SW 1271 (cell line): ENCODE measurements around the gene ANXA10.
"Not testable (repeated sequence)": the region's sequence is repeated elsewhere in the genome, so short reads cannot be mapped to it uniquely, and the experiment has no call there.

Source experiments
- DNase-seq, 2 experiments: peaks; one replicate each; lab custom pipeline; 2025; lab: John Stamatoyannopoulos, UW

ANXA10 gene

GRCh38 chr4:168118116-168118655 lies 25.8 kb downstream of the ANXA10 start:
- DNase-seq, result no peak

GRCh38 chr4:168119100-168119499 lies 26.8 kb downstream of the ANXA10 start:
- DNase-seq, result no peak

GRCh38 chr4:168119890-168120289 lies 27.6 kb downstream of the ANXA10 start:
- DNase-seq, result no peak

DNA sequence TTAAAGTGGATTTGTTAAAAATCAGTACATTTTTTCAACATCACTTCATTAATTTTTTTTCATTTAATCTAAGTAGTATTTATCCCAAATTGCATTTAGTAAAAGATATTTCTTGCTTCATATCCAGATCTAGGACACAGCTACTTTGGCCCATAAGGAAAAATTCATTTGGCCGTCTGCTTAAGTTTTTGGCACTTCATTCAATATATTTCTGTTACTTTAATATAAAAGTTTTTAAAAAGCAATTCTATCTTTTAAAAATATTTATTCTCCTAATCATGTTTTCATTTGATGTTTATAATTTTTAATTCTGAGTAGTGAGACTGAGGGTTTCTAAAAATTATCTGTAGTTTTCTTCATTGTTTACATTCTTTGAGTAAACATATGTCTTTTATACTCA lies 28.5 kb downstream of the ANXA10 start:
- DNase-seq, result no peak

DNA sequence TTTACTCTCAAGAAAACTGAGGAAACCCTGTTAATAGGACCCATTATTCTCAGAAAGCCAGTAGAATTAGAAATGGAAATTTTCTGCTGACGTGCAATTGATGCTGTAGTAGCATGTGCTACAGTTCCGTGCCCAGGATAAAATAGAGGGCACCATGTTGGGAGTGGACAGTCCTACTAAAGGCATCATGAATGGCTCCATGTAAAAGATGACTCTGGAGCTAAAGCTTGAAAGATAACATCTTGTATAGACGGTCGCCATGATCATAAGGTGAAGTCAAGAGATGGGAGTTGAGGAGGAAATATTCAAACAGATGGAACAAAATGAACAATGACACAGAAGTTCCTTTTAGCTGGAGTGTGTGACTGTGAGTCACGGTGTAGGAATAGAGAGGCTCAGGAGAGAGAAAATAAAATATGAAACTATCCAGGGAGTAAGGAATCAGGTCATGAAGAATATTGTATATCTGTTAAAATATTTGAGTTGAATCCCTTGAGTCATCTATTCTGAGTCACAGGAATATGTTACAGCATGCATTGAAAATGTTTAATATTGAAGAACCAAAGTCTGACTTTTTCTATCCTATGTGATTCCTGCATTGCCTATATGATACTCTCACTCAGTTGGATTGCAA lies 31.8 kb downstream of the ANXA10 start:
- no peak for DNase-seq

- DNase-seq, result no peak
Measured at GRCh38 chr4:168126952-168127351, 34.6 kb downstream of the ANXA10 start.

DNA sequence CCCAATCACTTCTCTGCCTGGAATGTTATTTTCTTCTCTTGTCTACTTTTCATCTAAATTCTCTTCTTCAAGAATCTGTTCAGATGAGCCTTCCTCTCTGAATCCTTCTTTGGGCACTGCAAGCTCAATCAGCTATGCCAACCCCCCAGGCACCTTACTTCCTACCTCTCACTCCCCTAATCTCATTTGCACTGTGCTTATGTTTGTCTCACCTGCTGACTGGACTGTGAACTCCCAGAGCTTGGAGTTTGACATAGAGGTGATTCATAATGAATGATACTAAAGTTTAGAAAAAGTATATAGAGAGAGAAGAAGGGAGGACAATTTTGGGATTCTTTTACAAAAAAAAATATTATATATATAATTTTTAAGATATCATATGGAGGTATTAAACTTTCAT lies 36.3 kb downstream of the ANXA10 start:
- no peak for DNase-seq

GRCh38 chr4:168129046-168129772 lies 36.9 kb downstream of the ANXA10 start:
- no peak for DNase-seq

- DNase-seq, result no peak
Measured at GRCh38 chr4:168129802-168130201, 37.5 kb downstream of the ANXA10 start.

DNA sequence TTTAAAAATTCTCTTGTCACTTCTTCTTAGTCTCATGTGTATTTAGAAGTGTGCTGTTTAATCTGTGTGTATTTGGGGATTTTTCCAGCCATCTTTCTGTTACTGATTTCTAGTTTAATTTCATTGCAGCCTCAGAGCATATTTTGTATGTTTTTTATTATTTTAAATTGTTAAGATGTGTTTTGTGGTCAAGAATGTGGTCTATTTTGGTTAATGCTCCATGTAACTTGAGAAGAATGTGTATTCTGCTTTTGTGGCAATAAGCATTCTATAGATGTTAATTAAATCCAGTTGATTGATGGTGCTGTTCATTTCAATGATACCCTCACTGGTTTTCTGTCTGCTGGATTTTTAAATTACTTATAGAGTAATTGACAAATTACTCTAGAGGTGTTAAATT lies 38.9 kb downstream of the ANXA10 start:
- no peak for DNase-seq

- DNase-seq, result no peak
Measured at GRCh38 chr4:168134651-168135050, 42.3 kb downstream of the ANXA10 start.

- DNase-seq, result not testable (repeated sequence)
Measured at GRCh38 chr4:168135860-168136259, 43.5 kb downstream of the ANXA10 start.

DNA sequence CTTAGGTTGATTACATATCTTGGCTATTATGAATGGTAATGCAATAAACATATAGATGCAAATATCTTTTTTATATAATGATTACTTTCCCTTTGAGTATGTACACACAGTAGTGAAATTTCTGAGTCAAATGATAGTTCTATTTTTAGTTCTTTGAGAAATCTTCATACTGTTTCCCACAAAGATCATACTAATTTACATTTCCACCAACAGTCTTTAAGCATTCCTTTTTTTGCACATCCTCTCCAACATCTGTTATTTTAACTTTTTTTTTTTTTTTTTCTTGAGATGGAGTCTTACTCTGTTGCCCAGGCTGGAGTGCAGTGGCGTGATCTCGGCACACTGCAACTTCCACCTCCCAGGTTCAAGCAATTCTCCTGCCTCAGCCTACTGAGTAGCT lies 45.4 kb downstream of the ANXA10 start:
- not testable (repeated sequence) for DNase-seq

- DNase-seq, result no peak
Measured at GRCh38 chr4:168138143-168138542, 45.8 kb downstream of the ANXA10 start.

DNA sequence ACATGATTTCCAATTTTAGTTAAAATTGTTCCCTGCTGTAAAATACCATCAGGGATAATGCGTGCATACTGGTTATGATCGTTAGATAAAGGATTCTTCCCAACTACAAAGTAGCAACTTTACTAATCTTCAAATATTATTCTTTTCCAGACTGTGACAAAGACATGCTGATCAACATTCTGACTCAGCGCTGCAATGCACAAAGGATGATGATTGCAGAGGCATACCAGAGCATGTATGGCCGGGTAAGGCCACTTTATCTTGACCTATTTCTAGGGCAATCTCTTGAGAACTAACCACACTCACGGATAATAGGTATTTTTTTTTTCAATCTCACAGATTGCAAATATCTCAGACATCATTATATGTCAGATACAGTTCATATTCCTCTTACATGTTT lies 47.0 kb downstream of the ANXA10 start:
- no peak for DNase-seq

DNA sequence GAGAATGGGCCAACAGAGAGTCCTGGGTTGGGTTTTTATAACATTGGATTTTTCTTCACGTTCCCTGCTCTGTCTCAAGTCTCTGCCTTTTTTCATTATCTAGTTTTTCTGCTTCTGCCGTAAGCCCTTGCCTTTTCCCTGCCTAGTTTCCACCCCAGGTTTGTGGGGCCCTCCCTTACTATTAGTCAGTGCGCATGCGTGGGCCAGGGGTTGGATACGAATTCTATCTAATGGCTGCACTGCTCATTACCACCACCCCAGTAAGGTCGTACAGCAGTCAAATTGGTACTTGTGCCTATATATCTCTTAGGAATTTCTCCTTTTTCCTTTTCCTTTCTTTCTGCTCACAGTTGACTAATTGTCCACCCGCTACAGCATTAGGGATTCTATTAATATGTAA lies 49.4 kb downstream of the ANXA10 start:
- no peak for DNase-seq

- no peak for DNase-seq
Measured at GRCh38 chr4:168143601-168144000, 51.3 kb downstream of the ANXA10 start.

DNA sequence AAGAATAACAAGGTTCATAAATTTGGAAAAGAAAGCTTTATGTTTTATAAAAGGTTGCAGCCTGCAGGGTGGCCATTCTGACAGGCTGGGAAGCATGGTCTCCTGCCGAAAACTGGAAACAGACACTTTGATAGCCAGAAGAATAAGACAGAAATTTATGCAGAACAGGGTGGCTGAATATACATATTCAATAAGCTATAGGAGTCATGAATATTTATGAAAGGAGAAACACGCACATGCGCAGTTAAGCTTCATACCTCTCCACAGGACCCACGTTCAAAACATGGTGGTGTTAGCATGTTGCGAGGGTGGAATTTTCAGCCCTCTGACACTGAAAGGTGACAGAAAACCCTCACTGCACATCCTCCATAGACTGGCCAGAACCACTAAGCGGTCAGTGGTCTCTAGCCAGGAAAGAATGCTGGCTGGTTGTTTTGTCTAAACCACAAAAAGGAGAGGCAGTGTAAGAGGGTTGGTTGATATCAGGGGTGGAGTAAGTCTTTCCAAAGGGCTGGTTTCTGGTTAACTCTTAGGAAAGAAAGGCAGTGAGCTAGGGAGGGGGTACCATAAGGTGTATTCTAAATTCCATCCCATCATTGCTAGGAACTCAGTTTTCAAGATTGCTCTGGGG lies 58.2 kb downstream of the ANXA10 start:
- DNase-seq, result no peak

GRCh38 chr4:168151327-168151726 lies 59.0 kb downstream of the ANXA10 start:
- no peak for DNase-seq

DNA sequence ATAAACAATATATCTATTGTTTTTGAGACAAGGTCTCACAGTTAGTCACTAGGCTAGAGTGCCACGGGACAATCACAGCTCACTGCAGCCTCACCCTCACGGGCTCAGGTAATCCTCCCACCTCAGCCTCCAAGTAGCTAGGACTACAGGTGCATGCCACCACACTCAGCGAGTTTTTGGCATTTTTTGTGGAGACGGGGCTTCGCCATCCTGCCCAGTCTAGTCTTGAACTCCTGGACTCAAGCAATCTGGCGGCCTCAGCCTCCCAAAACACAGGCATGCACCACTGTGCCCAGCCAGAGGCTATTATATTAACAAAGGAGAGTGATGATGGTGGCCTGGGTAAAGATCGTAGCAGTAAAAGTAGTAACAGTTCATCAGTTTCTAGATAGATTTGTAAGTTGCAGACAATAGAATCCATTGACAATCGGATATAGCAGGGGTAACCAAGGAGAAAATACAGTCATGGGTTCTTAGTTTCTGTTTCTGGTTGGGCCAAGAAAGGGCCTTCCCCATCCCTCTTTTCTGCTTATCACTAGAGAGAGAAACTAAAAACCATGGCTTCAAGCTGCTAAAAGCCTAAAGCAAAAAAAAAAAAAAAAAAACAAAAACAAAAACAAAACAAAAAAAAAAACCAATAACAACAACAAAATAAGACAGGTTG lies 60.6 kb downstream of the ANXA10 start:
- DNase-seq, result no peak

GRCh38 chr4:168153596-168154440 lies 61.5 kb downstream of the ANXA10 start:
- DNase-seq, result peak in 1 of 2 experiments; percentile 44
